ENCODE data around the gene TTC31.
A peak's percentile ranks its signal among the peaks of the same experiment; 100 is the strongest.
"Not testable (repeated sequence)": the region's sequence is repeated elsewhere in the genome, so short reads cannot be mapped to it uniquely, and the experiment has no call there.

TTC31 gene

GRCh38 chr2:74482801-74483674, at the start of gene TTC31, which contains the start of gene CCDC142:
TSS of gene TTC31 (plus strand) at chr2:74483081. CDS start at chr2:74483096, 15 bp downstream.
TSS of gene CCDC142 (minus strand) at chr2:74482998. CDS start at chr2:74482837, 161 bp downstream.
- peak; percentile 88 to 90 for DNase-seq (ENCODE audit: low read depth in 2 of 2)

GRCh38 chr2:74436111-74436805, 46.6 kb upstream of the TTC31 start:
- no peak for DNase-seq (ENCODE audit: low read depth in 2 of 2)

- no peak for DNase-seq (ENCODE audit: low read depth in 2 of 2)
These were observed 45.8 kb upstream of the TTC31 start for GRCh38 chr2:74436848-74437695.

- no peak for DNase-seq (ENCODE audit: low read depth in 2 of 2)
These were observed 44.6 kb upstream of the TTC31 start for GRCh38 chr2:74438248-74438647.

GRCh38 chr2:74439373-74439772, 43.5 kb upstream of the TTC31 start:
- DNase-seq (ENCODE audit: low read depth in 2 of 2) = no peak

GRCh38 chr2:74439803-74440377, 43.0 kb upstream of the TTC31 start:
- no peak for DNase-seq (ENCODE audit: low read depth in 2 of 2)

GRCh38 chr2:74440378-74441169, 42.3 kb upstream of the TTC31 start:
- DNase-seq (ENCODE audit: low read depth in 2 of 2) = peak; percentile 52 to 55

- no peak for DNase-seq (ENCODE audit: low read depth in 2 of 2)
These were observed 41.7 kb upstream of the TTC31 start for GRCh38 chr2:74441170-74441689.

GRCh38 chr2:74441690-74442482, 41.0 kb upstream of the TTC31 start, which contains the start of gene RTKN:
TSS of gene RTKN (minus strand) at chr2:74441937. CDS start at chr2:74441816, 121 bp downstream.
- DNase-seq (ENCODE audit: low read depth in 2 of 2) = no peak

- not testable (repeated sequence) for DNase-seq (ENCODE audit: low read depth in 2 of 2)
These were observed 40.2 kb upstream of the TTC31 start for GRCh38 chr2:74442483-74443297.

- DNase-seq (ENCODE audit: low read depth in 2 of 2) = no peak
These were observed 38.2 kb upstream of the TTC31 start for GRCh38 chr2:74444498-74445318.

- no peak for DNase-seq (ENCODE audit: low read depth in 2 of 2)
These were observed 35.5 kb upstream of the TTC31 start for GRCh38 chr2:74447230-74447999.

- DNase-seq (ENCODE audit: low read depth in 2 of 2) = no peak
These were observed 34.1 kb upstream of the TTC31 start for GRCh38 chr2:74448771-74449170.

GRCh38 chr2:74450570-74451190, 32.2 kb upstream of the TTC31 start:
- no peak for DNase-seq (ENCODE audit: low read depth in 2 of 2)

- DNase-seq (ENCODE audit: low read depth in 2 of 2) = peak; percentile 96 to 97
These were observed 28.0 kb upstream of the TTC31 start, which contains the start of gene INO80B for GRCh38 chr2:74454654-74455511. TSS of gene INO80B (plus strand) at chr2:74455087. CDS start at chr2:74455117, 30 bp downstream.
